Stimulated activated CD4-positive, alpha-beta T cell treated with anti-CD3 and anti-CD28 coated beads, Interleukin-12 subunit alpha, Interleukin-12 subunit beta, amount 100 ng/mL, for 4 hours (primary cell): ENCODE measurements around the gene TMEM109.
A peak's percentile ranks its signal among the peaks of the same experiment; 100 is the strongest.

ENCODE experiments used
- DNase-seq: peaks from one replicate; pipeline ENCODE4 v3.0.0-alpha.2; 2020

The TMEM109 gene

GRCh38 chr11:60913793-60914632 lies at the start of gene TMEM109:
TSS of gene TMEM109 (plus strand) at chr11:60914158. CDS start at chr11:60919694, 5,536 bp downstream.
- peak; percentile 83 for DNase-seq

GRCh38 chr11:60864856-60865513 lies 49.0 kb upstream of the TMEM109 start:
- DNase-seq, result no peak

GRCh38 chr11:60866911-60867870 lies 46.8 kb upstream of the TMEM109 start, which contains the start of gene ZP1:
TSS of gene ZP1 (plus strand) at chr11:60867542. CDS start at chr11:60867562, 20 bp downstream.
- DNase-seq, result no peak

- no peak for DNase-seq
Measured at GRCh38 chr11:60867871-60868681, 45.9 kb upstream of the TMEM109 start.

GRCh38 chr11:60868682-60869450 lies 45.1 kb upstream of the TMEM109 start:
- no peak for DNase-seq

- no peak for DNase-seq
Measured at GRCh38 chr11:60869451-60869825, 44.5 kb upstream of the TMEM109 start.

GRCh38 chr11:60870276-60870675 lies 43.7 kb upstream of the TMEM109 start:
- DNase-seq, result no peak

GRCh38 chr11:60870733-60871377 lies 43.1 kb upstream of the TMEM109 start:
- no peak for DNase-seq

- no peak for DNase-seq
Measured at GRCh38 chr11:60871378-60872061, 42.4 kb upstream of the TMEM109 start.

GRCh38 chr11:60872124-60872960 lies 41.6 kb upstream of the TMEM109 start:
- DNase-seq, result no peak

GRCh38 chr11:60872961-60873524 lies 40.9 kb upstream of the TMEM109 start:
- DNase-seq, result no peak

GRCh38 chr11:60873533-60873932 lies 40.4 kb upstream of the TMEM109 start:
- DNase-seq, result no peak

GRCh38 chr11:60874421-60875365 lies 39.3 kb upstream of the TMEM109 start:
- DNase-seq, result no peak

GRCh38 chr11:60875366-60876167 lies 38.4 kb upstream of the TMEM109 start:
- DNase-seq, result no peak

- DNase-seq, result no peak
Measured at GRCh38 chr11:60876168-60876485, 37.8 kb upstream of the TMEM109 start.

GRCh38 chr11:60878245-60879101 lies 35.5 kb upstream of the TMEM109 start:
- no peak for DNase-seq
